ENCODE measurements around the gene MYO9B. TPM values are rescaled to one million over a fixed set of nuclear protein-coding genes. Genes with fewer than 3 reads are reported as not detected.

MYO9B gene, protein sequence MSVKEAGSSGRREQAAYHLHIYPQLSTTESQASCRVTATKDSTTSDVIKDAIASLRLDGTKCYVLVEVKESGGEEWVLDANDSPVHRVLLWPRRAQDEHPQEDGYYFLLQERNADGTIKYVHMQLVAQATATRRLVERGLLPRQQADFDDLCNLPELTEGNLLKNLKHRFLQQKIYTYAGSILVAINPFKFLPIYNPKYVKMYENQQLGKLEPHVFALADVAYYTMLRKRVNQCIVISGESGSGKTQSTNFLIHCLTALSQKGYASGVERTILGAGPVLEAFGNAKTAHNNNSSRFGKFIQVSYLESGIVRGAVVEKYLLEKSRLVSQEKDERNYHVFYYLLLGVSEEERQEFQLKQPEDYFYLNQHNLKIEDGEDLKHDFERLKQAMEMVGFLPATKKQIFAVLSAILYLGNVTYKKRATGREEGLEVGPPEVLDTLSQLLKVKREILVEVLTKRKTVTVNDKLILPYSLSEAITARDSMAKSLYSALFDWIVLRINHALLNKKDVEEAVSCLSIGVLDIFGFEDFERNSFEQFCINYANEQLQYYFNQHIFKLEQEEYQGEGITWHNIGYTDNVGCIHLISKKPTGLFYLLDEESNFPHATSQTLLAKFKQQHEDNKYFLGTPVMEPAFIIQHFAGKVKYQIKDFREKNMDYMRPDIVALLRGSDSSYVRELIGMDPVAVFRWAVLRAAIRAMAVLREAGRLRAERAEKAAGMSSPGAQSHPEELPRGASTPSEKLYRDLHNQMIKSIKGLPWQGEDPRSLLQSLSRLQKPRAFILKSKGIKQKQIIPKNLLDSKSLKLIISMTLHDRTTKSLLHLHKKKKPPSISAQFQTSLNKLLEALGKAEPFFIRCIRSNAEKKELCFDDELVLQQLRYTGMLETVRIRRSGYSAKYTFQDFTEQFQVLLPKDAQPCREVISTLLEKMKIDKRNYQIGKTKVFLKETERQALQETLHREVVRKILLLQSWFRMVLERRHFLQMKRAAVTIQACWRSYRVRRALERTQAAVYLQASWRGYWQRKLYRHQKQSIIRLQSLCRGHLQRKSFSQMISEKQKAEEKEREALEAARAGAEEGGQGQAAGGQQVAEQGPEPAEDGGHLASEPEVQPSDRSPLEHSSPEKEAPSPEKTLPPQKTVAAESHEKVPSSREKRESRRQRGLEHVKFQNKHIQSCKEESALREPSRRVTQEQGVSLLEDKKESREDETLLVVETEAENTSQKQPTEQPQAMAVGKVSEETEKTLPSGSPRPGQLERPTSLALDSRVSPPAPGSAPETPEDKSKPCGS (N-terminal part only)
- total RNA-seq (100 to 1,000 TPM; 232 to 329 (median 281) TPM), polyA plus RNA-seq (100 to 1,000 TPM in 2 of 3 donors, 10 to 100 TPM in 1; 70.5 to 192 (median 190) TPM)
- long read RNA-seq, donor 1, partial matches to known transcripts: 21 of 21 reads
- long read RNA-seq, donor 1, other reads (novel, unspliced or antisense): 0 of 21 reads
- long read RNA-seq, donor 2, partial matches to known transcripts: 8 of 8 reads
- long read RNA-seq, donor 2, other reads (novel, unspliced or antisense): 0 of 8 reads

DNA sequence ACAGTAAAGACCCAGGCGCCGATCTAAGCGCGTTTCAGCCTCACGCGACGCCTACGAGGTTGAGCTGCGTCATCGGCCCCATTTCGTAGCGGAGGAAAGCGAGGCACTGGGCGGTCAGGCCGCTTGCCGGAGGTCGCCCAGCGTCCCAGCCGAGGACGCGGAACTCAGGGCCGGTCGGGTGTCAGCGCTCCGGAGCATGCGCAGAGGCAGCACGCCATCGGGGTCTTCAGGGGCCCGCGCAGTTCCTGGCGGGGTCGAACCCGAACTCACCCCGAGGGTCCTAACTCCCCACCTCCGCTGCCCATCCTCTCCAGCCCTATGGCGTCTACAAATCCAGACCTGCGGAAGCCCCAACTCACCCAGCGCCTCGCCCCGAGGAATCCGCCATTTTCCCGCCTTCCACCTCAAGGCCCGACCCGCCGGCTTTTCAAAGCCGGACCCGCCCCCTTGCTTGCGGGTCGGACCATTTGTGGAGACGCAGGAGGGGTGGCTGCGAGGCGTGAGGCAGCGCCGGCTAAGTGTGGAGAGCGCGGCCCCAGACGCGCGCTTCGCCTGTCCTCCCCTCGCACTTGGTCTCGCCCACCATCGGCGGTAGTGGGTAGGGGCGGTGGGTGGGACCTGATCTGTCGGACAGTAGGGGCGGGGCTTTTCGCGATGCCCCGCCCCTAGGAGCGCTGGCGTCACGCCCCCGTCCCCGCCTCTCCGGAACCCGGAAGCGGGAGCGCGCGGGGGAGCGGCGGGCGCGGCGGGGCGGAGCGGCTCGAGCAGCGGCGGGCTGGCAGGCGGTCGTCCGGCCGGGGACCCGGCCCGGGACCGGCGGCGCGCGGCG lies at the start of gene MYO9B, which contains the start of gene HAUS8:
Gene MYO9B, plus strand, starts transcription at position 743 of the 829 bp plus-strand sequence. CDS start 25,941 bp downstream, outside the sequence.
Gene HAUS8, minus strand, starts transcription at position 418 of the 829 bp plus-strand sequence. Its CDS starts 30 bp downstream, at position 388.
- DNase-seq: peak; percentile 100
- Histone ChIP-seq H3K27ac (peak within 1 kb of the TSS; percentile 81 to 97 (median 90)), H3K4me1 (peaks cover 39 to 73% (median 57%) of the 10 kb centered on the region in 6 donors), H3K36me3 (peaks cover 0 to 44% (median 10%) of the 10 kb centered on the region in 6 donors), H3K27me3 (replicated peaks in 1 of 7) (no peaks in the 10 kb centered on the region), H3K9me3 (no peaks in the 10 kb centered on the region), H3K4me3 (peak within 1 kb of the TSS; percentile 59 to 96 (median 90))
- intact Hi-C loops (cut with DNase I; ENCODE audit: low total_unique reads): loop anchor here (5.0 kb wide), 1 partner anchor 52 kb away; no protein-coding TSS in a partner anchor
- WGBS, 5 donors: 0% methylated on average over 27 to 103 of the region's 103 CpGs
- peak; percentile 85 to 94 (median 90) for TF ChIP-seq POLR2AphosphoS5 (IDR thresholded peaks at IDR 0.05)
- peak in 2 of 3 donors; percentile 47 to 61 for TF ChIP-seq POLR2A (IDR thresholded peaks at IDR 0.05)
- TF ChIP-seq, protein P1, sequence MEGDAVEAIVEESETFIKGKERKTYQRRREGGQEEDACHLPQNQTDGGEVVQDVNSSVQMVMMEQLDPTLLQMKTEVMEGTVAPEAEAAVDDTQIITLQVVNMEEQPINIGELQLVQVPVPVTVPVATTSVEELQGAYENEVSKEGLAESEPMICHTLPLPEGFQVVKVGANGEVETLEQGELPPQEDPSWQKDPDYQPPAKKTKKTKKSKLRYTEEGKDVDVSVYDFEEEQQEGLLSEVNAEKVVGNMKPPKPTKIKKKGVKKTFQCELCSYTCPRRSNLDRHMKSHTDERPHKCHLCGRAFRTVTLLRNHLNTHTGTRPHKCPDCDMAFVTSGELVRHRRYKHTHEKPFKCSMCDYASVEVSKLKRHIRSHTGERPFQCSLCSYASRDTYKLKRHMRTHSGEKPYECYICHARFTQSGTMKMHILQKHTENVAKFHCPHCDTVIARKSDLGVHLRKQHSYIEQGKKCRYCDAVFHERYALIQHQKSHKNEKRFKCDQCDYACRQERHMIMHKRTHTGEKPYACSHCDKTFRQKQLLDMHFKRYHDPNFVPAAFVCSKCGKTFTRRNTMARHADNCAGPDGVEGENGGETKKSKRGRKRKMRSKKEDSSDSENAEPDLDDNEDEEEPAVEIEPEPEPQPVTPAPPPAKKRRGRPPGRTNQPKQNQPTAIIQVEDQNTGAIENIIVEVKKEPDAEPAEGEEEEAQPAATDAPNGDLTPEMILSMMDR (IDR thresholded peaks at IDR 0.05 in 8 of 11, conservative IDR thresholded peaks at IDR 0.05 in 3 of 11): peak in 2 of 11 experiments; percentile 17 to 18

DNA sequence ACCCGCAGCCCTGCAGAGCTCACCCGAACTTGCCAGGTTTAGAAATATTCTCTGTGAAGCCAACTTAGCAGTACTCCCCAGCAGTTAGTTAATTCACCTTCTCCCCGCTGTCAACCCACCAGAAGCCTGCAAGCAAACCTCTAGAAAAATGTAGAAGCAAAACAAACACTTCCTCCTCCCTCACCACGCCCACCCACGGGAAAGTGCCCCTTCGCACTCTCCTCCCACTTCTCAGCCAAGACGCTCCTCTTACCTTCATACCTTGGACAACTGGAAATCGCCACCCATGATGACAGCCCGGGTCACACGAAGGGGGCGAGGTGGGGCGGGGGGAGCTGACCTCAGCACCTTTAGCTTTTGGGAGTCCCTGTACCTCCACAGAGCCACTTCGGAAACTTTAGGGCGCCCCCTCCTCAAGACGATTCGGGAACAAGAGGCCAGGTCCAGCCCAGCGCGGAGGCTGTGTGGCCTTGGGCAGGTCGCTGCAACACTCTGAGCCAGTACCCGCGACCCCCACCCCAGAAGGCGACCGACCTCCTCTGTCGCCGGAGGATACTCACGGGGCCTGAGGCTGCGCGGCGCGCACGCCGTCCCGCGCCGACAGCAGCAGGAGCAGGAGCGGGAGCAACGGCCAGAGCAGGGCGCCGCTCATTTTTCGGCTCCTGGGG lies 49.5 kb upstream of the MYO9B start:
- DNase-seq: no peak
- no peak for TF ChIP-seq POLR2A (IDR thresholded peaks at IDR 0.05)
- no peak for TF ChIP-seq POLR2AphosphoS5 (IDR thresholded peaks at IDR 0.05)
- TF ChIP-seq, protein P1 (IDR thresholded peaks at IDR 0.05 in 8 of 11, conservative IDR thresholded peaks at IDR 0.05 in 3 of 11): no peak
- intact Hi-C loops (cut with DNase I; ENCODE audit: low total_unique reads): no loop called here
- 1 to 4% (median 2%) methylated on average over 13 to 40 of the region's 40 CpGs for WGBS, 5 donors
- Histone ChIP-seq H3K27me3 (replicated peaks in 1 of 7) (peaks cover 0 to 71% (median 36%) of the 10 kb centered on the region in 7 donors), H3K9me3 (peaks cover 2 to 30% (median 20%) of the 10 kb centered on the region in 8 donors), H3K4me1 (peaks cover 4 to 35% (median 9%) of the 10 kb centered on the region in 6 donors), H3K36me3 (no peaks in the 10 kb centered on the region), H3K4me3 (peak overlapping the region in 7 of 8 donors; percentile 3 to 63 (median 21)), H3K27ac (no peak overlapping the region)

Measured in spleen (tissue), 13 donors.